Astrocyte (in vitro differentiated cells and primary cell): ENCODE results near the gene ZNF292. TPM values are rescaled to one million over a fixed set of nuclear protein-coding genes. Genes with fewer than 3 reads are reported as not detected.

ENCODE experiments used
- DNase-seq: peaks from one replicate; pipeline ENCODE4 v3.0.0-alpha.2; 2010; ENCODE audit warnings: low read depth
- FAIRE-seq: peaks from 2 replicates; lab custom pipeline; 2011; peaks lifted over from hg19 to GRCh38; lab: Jason Lieb, UNC
- H2AFZ ChIP-seq: 2 replicates; pipeline ENCODE4 v1.6.0; 2012; ENCODE audit warnings: low read depth, low read length, inconsistent platforms
- H3K27ac ChIP-seq: 2 replicates; pipeline ENCODE4 v1.5.1; 2011; ENCODE audit warnings: low read depth, low read length, inconsistent platforms
- H3K27me3 ChIP-seq: 2 replicates; pipeline ENCODE4 v1.6.0; 2011; ENCODE audit warnings: low read length, inconsistent platforms; ENCODE audit not compliant: insufficient read depth
- H3K36me3 ChIP-seq: 2 replicates; pipeline ENCODE4 v1.5.1; 2011; ENCODE audit warnings: low read length, inconsistent platforms; ENCODE audit not compliant: insufficient read depth
- H3K4me1 ChIP-seq: 2 replicates; pipeline ENCODE4 v1.5.1; 2011; ENCODE audit warnings: low read length, inconsistent platforms; ENCODE audit not compliant: insufficient read depth
- H3K4me2 ChIP-seq: 2 replicates; pipeline ENCODE4 v1.6.0; 2012; ENCODE audit warnings: low read length, inconsistent platforms
- H3K4me3 ChIP-seq: 2 replicates; pipeline ENCODE4 v1.5.1; 2011; ENCODE audit warnings: low read depth, mild to moderate bottlenecking, low read length, inconsistent platforms; ENCODE audit not compliant: insufficient read depth
- H3K79me2 ChIP-seq: 2 replicates; pipeline ENCODE4 v1.6.0; 2012; ENCODE audit warnings: mild to moderate bottlenecking, low read length, inconsistent platforms; ENCODE audit not compliant: insufficient read depth
- H3K9ac ChIP-seq: 2 replicates; pipeline ENCODE4 v1.6.0; 2012; ENCODE audit warnings: mild to moderate bottlenecking, low read length, inconsistent platforms
- H3K9me3 ChIP-seq: 2 replicates; pipeline ENCODE4 v1.5.1; 2012; ENCODE audit warnings: low read depth, mild to moderate bottlenecking, low read length, inconsistent platforms; ENCODE audit not compliant: insufficient read depth
- H4K20me1 ChIP-seq: 2 replicates; pipeline ENCODE4 v1.6.0; 2012; ENCODE audit warnings: low read length, inconsistent platforms; ENCODE audit not compliant: insufficient read depth
- H3K27ac Mint-ChIP-seq: one replicate; pipeline ENCODE4 v1.8.0; 2021; ENCODE audit warnings: mild to moderate bottlenecking, mixed read lengths; ENCODE audit not compliant: unreplicated experiment
- H3K27me3 Mint-ChIP-seq: one replicate; pipeline ENCODE4 v1.8.0; 2021; ENCODE audit warnings: low read depth, mixed read lengths; ENCODE audit not compliant: unreplicated experiment
- H3K36me3 Mint-ChIP-seq: one replicate; pipeline ENCODE4 v1.8.0; 2021; ENCODE audit warnings: low read depth, mixed read lengths; ENCODE audit not compliant: unreplicated experiment
- H3K4me1 Mint-ChIP-seq: one replicate; pipeline ENCODE4 v1.8.0; 2021; ENCODE audit warnings: low read depth, mixed read lengths; ENCODE audit not compliant: unreplicated experiment
- H3K4me3 Mint-ChIP-seq: one replicate; pipeline ENCODE4 v1.8.0; 2021; ENCODE audit warnings: mild to moderate bottlenecking, moderate library complexity, mixed read lengths; ENCODE audit not compliant: unreplicated experiment
- H3K9me3 Mint-ChIP-seq: one replicate; pipeline ENCODE4 v1.8.0; 2021; ENCODE audit warnings: mild to moderate bottlenecking, mixed read lengths; ENCODE audit not compliant: unreplicated experiment
- CTCF ChIP-seq: IDR thresholded peaks from 2 replicates; pipeline ENCODE4 v1.5.1; 2011; ENCODE audit warnings: low read depth, mild to moderate bottlenecking, inconsistent platforms, low read length, moderate library complexity; ENCODE audit not compliant: insufficient read depth
- EZH2 ChIP-seq: IDR thresholded peaks from 2 replicates; pipeline ENCODE4 v1.6.1; 2012; ENCODE audit warnings: mild to moderate bottlenecking, low read length, inconsistent platforms; ENCODE audit not compliant: insufficient read depth
- total RNA-seq: library from RNA; stranded (reverse); gene quantifications from 2 replicates; pipeline ENCODE4 v1.2.1, GENCODE V29; 2021

ZNF292 gene
- total RNA-seq, 1 donor from 2014 or later: 31.5 TPM

- Mint-ChIP-seq H3K4me1 (peaks cover 9% of the 10 kb centered on the region), H3K4me3 (no peak overlapping the region), H3K9me3 (no peaks in the 10 kb centered on the region), H3K36me3 (peaks cover 11% of the 10 kb centered on the region), H3K27me3 (no peaks in the 10 kb centered on the region), H3K27ac (no peak overlapping the region)
- no peak overlapping the region for H3K4me2 ChIP-seq
- no peaks in the 10 kb centered on the region for H3K36me3 ChIP-seq
- H3K4me1 ChIP-seq: no peaks in the 10 kb centered on the region
- no peak overlapping the region for H3K4me3 ChIP-seq
- FAIRE-seq (no peak), DNase-seq (no peak)
- no peaks in the 10 kb centered on the region for H3K9me3 ChIP-seq
- H3K27ac ChIP-seq: no peak overlapping the region
- no peak overlapping the region for H3K9ac ChIP-seq
- H3K27me3 ChIP-seq: no peaks in the 10 kb centered on the region
- peaks cover 91% of the 10 kb centered on the region for H3K79me2 ChIP-seq
- H4K20me1 ChIP-seq: peaks cover 74% of the 10 kb centered on the region
- no peak overlapping the region for H2AFZ ChIP-seq
- TF ChIP-seq CTCF (no peak), EZH2 (no peak)
These were observed 27.6 kb downstream of the ZNF292 start for GRCh38 chr6:87182940-87183339.

DNA sequence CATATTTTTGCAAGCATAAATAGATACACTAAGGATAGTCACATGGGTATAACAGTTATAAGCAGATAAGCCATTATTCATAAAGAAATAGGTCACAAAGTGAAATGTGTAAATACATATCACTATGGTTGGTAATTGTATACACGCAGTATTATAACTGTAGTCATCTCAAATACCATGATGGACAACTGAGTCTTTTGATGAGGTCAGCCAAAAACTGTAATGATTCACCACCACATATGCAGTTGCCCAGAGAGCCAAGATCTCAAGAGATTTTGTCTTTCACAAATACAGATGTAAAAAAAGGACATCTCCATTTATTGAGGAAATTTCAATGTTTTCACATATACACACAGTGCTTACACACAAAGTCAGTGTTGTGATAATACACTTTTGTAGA is 28.3 kb downstream of the ZNF292 start:
- peak; percentile 76 for FAIRE-seq

More for the DNA sequence above, 28.3 kb downstream of the ZNF292 start:
- H4K20me1 ChIP-seq: peaks cover 73% of the 10 kb centered on the region
- no peaks in the 10 kb centered on the region for H3K9me3 Mint-ChIP-seq
- H3K9ac ChIP-seq: no peak overlapping the region
- H3K4me1 ChIP-seq: no peaks in the 10 kb centered on the region
- H3K4me3 Mint-ChIP-seq: no peak overlapping the region
- H3K36me3 Mint-ChIP-seq: peaks cover 7% of the 10 kb centered on the region
- no peak overlapping the region for H3K4me3 ChIP-seq
- H3K27ac ChIP-seq: no peak overlapping the region
- no peaks in the 10 kb centered on the region for H3K27me3 ChIP-seq
- H3K4me1 Mint-ChIP-seq: peaks cover 9% of the 10 kb centered on the region
- no peaks in the 10 kb centered on the region for H3K27me3 Mint-ChIP-seq
- no peak for TF ChIP-seq CTCF
- no peak overlapping the region for H3K4me2 ChIP-seq
- H3K9me3 ChIP-seq: no peaks in the 10 kb centered on the region
- no peak overlapping the region for H2AFZ ChIP-seq
- no peak overlapping the region for H3K27ac Mint-ChIP-seq
- peak; percentile 57 for DNase-seq
- no peaks in the 10 kb centered on the region for H3K36me3 ChIP-seq
- peaks cover 90% of the 10 kb centered on the region for H3K79me2 ChIP-seq
